Prostate gland (tissue), 2 donors: ENCODE measurements around the gene IL12RB1.

Source experiments
- POLR2A ChIP-seq: fragments of 450-650 bp; IDR thresholded peaks from one replicate; pipeline ENCODE4 v1.6.1; 2016; ENCODE audit warnings: antibody characterized with exemption, mild to moderate bottlenecking
- POLR2AphosphoS5 ChIP-seq: sonication (generic); formaldehyde crosslinking; IDR thresholded peaks from one replicate; pipeline ENCODE4 v1.6.1; 2017; ENCODE audit warnings: antibody characterized with exemption
- TF ChIP-seq, protein P1 (sequence below), 4 experiments: fragments of 200-600 bp in 2 of 4; fragments of 450-650 bp in 2 of 4; sonication (generic) in 2 of 4; IDR thresholded peaks; 1 replicate in 3 of 4; 2 replicates in 1 of 4; pipeline ENCODE4 v1.5.1; 2016 to 2019; ENCODE audit warnings: antibody characterized with exemption in 4 of 4, mild to moderate bottlenecking in 2 of 4, moderate library complexity in 2 of 4

GRCh38 chr19:18058208-18059009 is 28.3 kb downstream of the IL12RB1 start:
- TF ChIP-seq, protein P1, sequence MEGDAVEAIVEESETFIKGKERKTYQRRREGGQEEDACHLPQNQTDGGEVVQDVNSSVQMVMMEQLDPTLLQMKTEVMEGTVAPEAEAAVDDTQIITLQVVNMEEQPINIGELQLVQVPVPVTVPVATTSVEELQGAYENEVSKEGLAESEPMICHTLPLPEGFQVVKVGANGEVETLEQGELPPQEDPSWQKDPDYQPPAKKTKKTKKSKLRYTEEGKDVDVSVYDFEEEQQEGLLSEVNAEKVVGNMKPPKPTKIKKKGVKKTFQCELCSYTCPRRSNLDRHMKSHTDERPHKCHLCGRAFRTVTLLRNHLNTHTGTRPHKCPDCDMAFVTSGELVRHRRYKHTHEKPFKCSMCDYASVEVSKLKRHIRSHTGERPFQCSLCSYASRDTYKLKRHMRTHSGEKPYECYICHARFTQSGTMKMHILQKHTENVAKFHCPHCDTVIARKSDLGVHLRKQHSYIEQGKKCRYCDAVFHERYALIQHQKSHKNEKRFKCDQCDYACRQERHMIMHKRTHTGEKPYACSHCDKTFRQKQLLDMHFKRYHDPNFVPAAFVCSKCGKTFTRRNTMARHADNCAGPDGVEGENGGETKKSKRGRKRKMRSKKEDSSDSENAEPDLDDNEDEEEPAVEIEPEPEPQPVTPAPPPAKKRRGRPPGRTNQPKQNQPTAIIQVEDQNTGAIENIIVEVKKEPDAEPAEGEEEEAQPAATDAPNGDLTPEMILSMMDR (IDR thresholded peaks at IDR 0.05) = peak; percentile 97 to 98 (median 98)
- TF ChIP-seq POLR2A (no peak), POLR2AphosphoS5 (peak; percentile 90)
